ENCODE measurements around the gene OSBPL9.

Gene OSBPL9

GRCh38 chr1:51628715-51629590, 12.1 kb downstream of the OSBPL9 start:
- DNase-seq (ENCODE audit: insufficient read length) (no peak), FAIRE-seq (no peak)

GRCh38 chr1:51629918-51630317, 13.0 kb downstream of the OSBPL9 start:
- TF ChIP-seq POLR2A (IDR thresholded peaks at IDR 0.05; ENCODE audit: low read depth, low read length) (no peak), TAF1 (IDR thresholded peaks at IDR 0.05; ENCODE audit: borderline replicate concordance, low read depth, low read length) (no peak), POLR2AphosphoS5 (IDR thresholded peaks at IDR 0.05; ENCODE audit: low read depth, low read length) (no peak)
- no peak for DNase-seq (ENCODE audit: insufficient read length)
- FAIRE-seq = no peak

More at GRCh38 chr1:51628715-51629590, 12.1 kb downstream of the OSBPL9 start:
- TF ChIP-seq TAF1 (IDR thresholded peaks at IDR 0.05; ENCODE audit: borderline replicate concordance, low read depth, low read length) = no peak
- TF ChIP-seq POLR2AphosphoS5 (IDR thresholded peaks at IDR 0.05; ENCODE audit: low read depth, low read length) = no peak
- no peak for TF ChIP-seq POLR2A (IDR thresholded peaks at IDR 0.05; ENCODE audit: low read depth, low read length)

DNA sequence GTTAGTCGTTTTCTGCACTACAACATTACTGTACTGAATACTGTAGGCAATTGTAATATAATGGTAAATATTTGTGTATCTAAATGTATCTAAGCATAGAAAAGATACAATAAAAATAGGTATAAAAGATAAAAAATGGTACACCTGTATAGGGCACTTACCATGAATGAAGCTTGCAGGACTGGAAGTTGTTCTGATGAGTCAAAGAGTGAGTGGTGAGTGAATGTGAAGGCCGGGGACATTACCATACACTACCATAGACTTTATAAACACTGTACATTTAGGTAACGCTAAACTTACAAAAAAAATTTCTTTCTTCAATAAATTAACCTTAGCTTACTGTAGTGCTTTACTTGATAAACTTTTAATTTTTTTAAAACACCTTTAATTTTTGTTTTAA, 13.5 kb downstream of the OSBPL9 start:
- FAIRE-seq = no peak
- TF ChIP-seq POLR2AphosphoS5 (IDR thresholded peaks at IDR 0.05; ENCODE audit: low read depth, low read length) = no peak
- no peak for TF ChIP-seq TAF1 (IDR thresholded peaks at IDR 0.05; ENCODE audit: borderline replicate concordance, low read depth, low read length)
- TF ChIP-seq POLR2A (IDR thresholded peaks at IDR 0.05; ENCODE audit: low read depth, low read length) = no peak
- no peak for DNase-seq (ENCODE audit: insufficient read length)

DNA sequence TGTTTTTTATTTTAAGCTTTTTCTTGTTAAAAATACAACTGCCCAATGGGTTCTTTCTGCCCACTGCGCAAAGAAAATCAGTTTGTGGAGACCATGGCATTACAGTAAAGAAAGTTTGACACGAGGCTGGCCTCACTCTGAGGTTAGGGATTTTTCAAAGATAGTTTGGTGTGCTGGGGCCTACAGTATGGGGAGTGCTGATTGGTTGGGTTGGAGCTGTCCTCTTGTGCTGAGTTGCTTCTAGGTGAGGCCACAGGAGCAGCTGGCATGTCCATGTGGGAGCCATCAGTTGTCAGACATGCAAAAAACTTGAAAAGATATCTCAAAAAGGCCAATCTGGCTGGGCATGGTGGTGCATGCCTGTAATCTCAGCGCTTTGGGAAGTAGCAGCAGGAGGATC, 14.0 kb downstream of the OSBPL9 start:
- DNase-seq (ENCODE audit: insufficient read length) = no peak
- FAIRE-seq = no peak
- no peak for TF ChIP-seq TAF1 (IDR thresholded peaks at IDR 0.05; ENCODE audit: borderline replicate concordance, low read depth, low read length)
- TF ChIP-seq POLR2AphosphoS5 (IDR thresholded peaks at IDR 0.05; ENCODE audit: low read depth, low read length) = no peak
- TF ChIP-seq POLR2A (IDR thresholded peaks at IDR 0.05; ENCODE audit: low read depth, low read length) = no peak

- no peak for FAIRE-seq
- TF ChIP-seq POLR2A (IDR thresholded peaks at IDR 0.05; ENCODE audit: low read depth, low read length) (no peak), TAF1 (IDR thresholded peaks at IDR 0.05; ENCODE audit: borderline replicate concordance, low read depth, low read length) (no peak), POLR2AphosphoS5 (IDR thresholded peaks at IDR 0.05; ENCODE audit: low read depth, low read length) (no peak)
- DNase-seq (ENCODE audit: insufficient read length) = no peak
These were observed 14.9 kb downstream of the OSBPL9 start for GRCh38 chr1:51631747-51632146.

GRCh38 chr1:51634618-51635017, 17.7 kb downstream of the OSBPL9 start:
- DNase-seq (ENCODE audit: insufficient read length) (no peak), FAIRE-seq (no peak)
- TF ChIP-seq POLR2A (IDR thresholded peaks at IDR 0.05; ENCODE audit: low read depth, low read length) = no peak
- no peak for TF ChIP-seq TAF1 (IDR thresholded peaks at IDR 0.05; ENCODE audit: borderline replicate concordance, low read depth, low read length)
- no peak for TF ChIP-seq POLR2AphosphoS5 (IDR thresholded peaks at IDR 0.05; ENCODE audit: low read depth, low read length)

DNA sequence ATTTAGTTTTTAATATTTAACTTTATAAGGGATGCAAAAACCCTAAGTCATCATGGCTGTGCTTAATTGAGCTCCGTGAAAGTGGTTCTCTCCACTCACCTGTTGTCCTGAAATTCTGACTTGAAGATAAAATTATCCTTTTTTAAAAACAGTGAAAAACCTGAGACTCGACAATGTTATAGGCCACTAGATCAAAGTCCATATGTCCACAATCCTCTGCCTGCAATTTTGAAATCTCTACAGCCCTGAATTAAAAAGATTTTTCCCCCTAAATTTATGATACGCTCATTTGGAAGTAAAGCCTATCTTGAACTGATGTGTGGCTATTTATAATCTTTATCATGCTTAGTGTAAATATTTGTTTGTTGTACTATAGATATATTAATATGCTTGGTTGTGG, 18.7 kb downstream of the OSBPL9 start:
- DNase-seq (ENCODE audit: insufficient read length) (no peak), FAIRE-seq (no peak)
- no peak for TF ChIP-seq TAF1 (IDR thresholded peaks at IDR 0.05; ENCODE audit: borderline replicate concordance, low read depth, low read length)
- no peak for TF ChIP-seq POLR2AphosphoS5 (IDR thresholded peaks at IDR 0.05; ENCODE audit: low read depth, low read length)
- no peak for TF ChIP-seq POLR2A (IDR thresholded peaks at IDR 0.05; ENCODE audit: low read depth, low read length)

GRCh38 chr1:51636191-51636590, 19.3 kb downstream of the OSBPL9 start:
- TF ChIP-seq POLR2A (IDR thresholded peaks at IDR 0.05; ENCODE audit: low read depth, low read length) = no peak
- no peak for TF ChIP-seq TAF1 (IDR thresholded peaks at IDR 0.05; ENCODE audit: borderline replicate concordance, low read depth, low read length)
- TF ChIP-seq POLR2AphosphoS5 (IDR thresholded peaks at IDR 0.05; ENCODE audit: low read depth, low read length) = no peak
- FAIRE-seq (no peak), DNase-seq (ENCODE audit: insufficient read length) (no peak)

GRCh38 chr1:51636764-51637522, 20.1 kb downstream of the OSBPL9 start:
- DNase-seq (ENCODE audit: insufficient read length) (no peak), FAIRE-seq (no peak)
- no peak for TF ChIP-seq POLR2A (IDR thresholded peaks at IDR 0.05; ENCODE audit: low read depth, low read length)
- no peak for TF ChIP-seq POLR2AphosphoS5 (IDR thresholded peaks at IDR 0.05; ENCODE audit: low read depth, low read length)
- no peak for TF ChIP-seq TAF1 (IDR thresholded peaks at IDR 0.05; ENCODE audit: borderline replicate concordance, low read depth, low read length)

DNA sequence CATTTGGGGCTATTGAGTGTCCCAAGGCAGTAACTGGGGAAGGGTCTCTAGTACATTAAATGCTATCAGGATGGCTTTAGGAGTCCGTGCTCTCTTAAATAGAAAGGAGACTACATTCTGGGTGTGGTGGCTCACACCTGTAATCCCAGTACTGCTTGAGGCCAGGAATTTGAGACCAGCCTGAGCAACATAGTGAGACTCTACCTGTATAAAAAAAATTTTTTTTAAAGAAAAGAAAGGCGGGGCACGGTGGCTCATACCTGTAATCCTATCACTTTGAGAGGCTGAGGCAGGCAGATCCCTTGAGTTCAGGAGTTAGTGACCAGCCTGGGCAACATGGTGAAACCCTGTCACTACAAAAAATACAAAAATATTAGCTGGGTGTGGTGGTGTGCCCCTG, 21.5 kb downstream of the OSBPL9 start:
- TF ChIP-seq POLR2AphosphoS5 (IDR thresholded peaks at IDR 0.05; ENCODE audit: low read depth, low read length) (no peak), POLR2A (IDR thresholded peaks at IDR 0.05; ENCODE audit: low read depth, low read length) (no peak), TAF1 (IDR thresholded peaks at IDR 0.05; ENCODE audit: borderline replicate concordance, low read depth, low read length) (no peak)
- FAIRE-seq (no peak), DNase-seq (ENCODE audit: insufficient read length) (no peak)

DNA sequence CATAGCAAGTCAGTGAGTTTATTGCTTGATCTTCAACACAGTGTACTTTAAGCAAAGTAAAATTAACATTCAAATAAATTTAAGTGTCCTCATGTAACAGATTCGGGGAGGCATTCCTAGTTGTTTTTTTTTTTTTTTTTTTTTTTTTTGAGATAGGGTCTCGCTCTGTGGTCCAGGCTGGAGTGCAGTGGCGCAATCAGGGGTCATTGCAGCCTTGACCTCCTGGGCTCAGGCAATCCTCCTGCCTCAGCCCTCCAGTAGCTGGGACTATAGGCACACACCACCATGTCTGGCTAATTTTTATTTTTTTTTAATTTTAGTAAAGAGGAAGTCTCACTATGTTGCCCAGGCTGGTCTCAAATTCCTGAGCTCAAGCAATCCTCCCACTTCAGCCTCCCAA, 22.8 kb downstream of the OSBPL9 start:
- DNase-seq (ENCODE audit: insufficient read length) (no peak), FAIRE-seq (no peak)
- TF ChIP-seq TAF1 (IDR thresholded peaks at IDR 0.05; ENCODE audit: borderline replicate concordance, low read depth, low read length) (no peak), POLR2A (IDR thresholded peaks at IDR 0.05; ENCODE audit: low read depth, low read length) (no peak), POLR2AphosphoS5 (IDR thresholded peaks at IDR 0.05; ENCODE audit: low read depth, low read length) (no peak)

Data from GM12892 (cell line).